Endothelial cell of umbilical vein (primary cell): ENCODE data around the gene DIP2A. TPM values are rescaled to one million over a fixed set of nuclear protein-coding genes. Genes with fewer than 3 reads are reported as not detected.

ENCODE experiments used
- BruUV-seq: library from RNA; stranded (reverse); fragments of 400-500 nt; replicated peaks from 2 replicates; lab custom pipeline; 2021; lab: Mats Ljungman, UMichigan
- CTCF ChIA-PET: fragments of 300-600, 350-600 bp; sonication (Branson Sonifier 250); formaldehyde crosslinking; loops from one replicate; lab custom pipeline; 2021; ENCODE audit warnings: antibody characterized with exemption, inconsistent platforms; lab: Charles Lee
- POLR2A ChIA-PET: fragments of 300-600, 350-600 bp; sonication (Branson Sonifier 250); formaldehyde crosslinking; loops from one replicate; lab custom pipeline; 2021; ENCODE audit warnings: antibody characterized with exemption, inconsistent platforms; lab: Charles Lee
- DNase-seq: peaks from one replicate; pipeline ENCODE4 v3.0.0-alpha.2; 2011; ENCODE audit warnings: low read depth, low spot score
- FAIRE-seq: peaks from 2 replicates; lab custom pipeline; 2011; peaks lifted over from hg19 to GRCh38; lab: Jason Lieb, UNC
- H2AFZ ChIP-seq: 2 replicates; pipeline ENCODE4 v1.6.0; 2012; ENCODE audit warnings: low read depth, low read length, control low read depth, inconsistent platforms
- H3K27ac ChIP-seq: 2 replicates; pipeline ENCODE4 v1.5.1; 2011; ENCODE audit warnings: low read depth, mild to moderate bottlenecking, control low read depth, low read length, moderate library complexity; ENCODE audit not compliant: insufficient read depth
- H3K27me3 ChIP-seq, 2 experiments: 2 replicates each; pipeline versions ENCODE4 v1.6.0 to v1.6.1; 2011; ENCODE audit warnings: low read length in 2 of 2, mixed read lengths in 1 of 2; ENCODE audit not compliant: control insufficient read depth in 2 of 2, insufficient read depth in 2 of 2
- H3K36me3 ChIP-seq, 2 experiments: 2 replicates in 1 of 2; 3 replicates in 1 of 2; pipeline ENCODE4 v1.5.1; 2011; ENCODE audit warnings: low read length in 2 of 2, mild to moderate bottlenecking in 1 of 2, moderate library complexity in 1 of 2; ENCODE audit not compliant: control insufficient read depth in 2 of 2, insufficient read depth in 2 of 2; ENCODE audit errors: extremely low read depth in 1 of 2
- H3K4me1 ChIP-seq: 3 replicates; pipeline ENCODE4 v1.5.1; 2011; ENCODE audit warnings: mild to moderate bottlenecking, low read length; ENCODE audit not compliant: control insufficient read depth, insufficient read depth; ENCODE audit errors: extremely low read depth
- H3K4me2 ChIP-seq: 2 replicates; pipeline ENCODE4 v1.6.1; 2011; ENCODE audit warnings: low read length, control low read depth, mixed read lengths; ENCODE audit not compliant: insufficient read depth
- H3K4me3 ChIP-seq, 3 experiments: fragments of 200-600 bp in 1 of 3; sonication (generic), shearing (Covaris generic) in 1 of 3; replicated peaks in 1 of 3; 2 replicates each; pipeline ENCODE4 v1.5.1; 2011 to 2016; ENCODE audit warnings: control low read depth in 3 of 3, low read length in 3 of 3, mild to moderate bottlenecking in 2 of 3, inconsistent platforms in 1 of 3, low read depth in 1 of 3, moderate library complexity in 1 of 3; ENCODE audit not compliant: insufficient read depth in 1 of 3
- H3K79me2 ChIP-seq: 2 replicates; pipeline ENCODE4 v1.6.0; 2012; ENCODE audit warnings: low read length, inconsistent platforms; ENCODE audit not compliant: control insufficient read depth, insufficient read depth
- H3K9ac ChIP-seq: replicated peaks from 2 replicates; pipeline ENCODE3; 2011; ENCODE audit warnings: low read length, control low read depth; ENCODE audit not compliant: insufficient read depth; ENCODE audit errors: extremely low read depth
- H3K9me1 ChIP-seq: replicated peaks from 3 replicates; pipeline ENCODE4 v1.6.0; 2011; ENCODE audit warnings: mild to moderate bottlenecking, low read length; ENCODE audit not compliant: control insufficient read depth, insufficient read depth; ENCODE audit errors: extremely low read depth
- H3K9me3 ChIP-seq: replicated peaks from 2 replicates; pipeline ENCODE4 v1.5.1; 2012; ENCODE audit warnings: low read length, inconsistent platforms; ENCODE audit not compliant: control insufficient read depth, insufficient read depth
- H4K20me1 ChIP-seq: replicated peaks from 2 replicates; pipeline ENCODE3; 2011; ENCODE audit warnings: mild to moderate bottlenecking, low read length; ENCODE audit not compliant: control insufficient read depth, insufficient read depth; ENCODE audit errors: extremely low read depth
- CTCF ChIP-seq, 2 donors: IDR thresholded peaks; 1 replicate in 1 of 2; 2 replicates in 1 of 2; pipeline ENCODE4 v1.5.1; 2011; ENCODE audit warnings: low read length in 2 of 2, mild to moderate bottlenecking in 2 of 2, moderate library complexity in 2 of 2, control low read depth in 1 of 2, inconsistent platforms in 1 of 2, low read depth in 1 of 2; ENCODE audit not compliant: insufficient read depth in 1 of 2; ENCODE audit errors: extremely low read depth in 1 of 2
- EZH2 ChIP-seq: IDR thresholded peaks from 2 replicates; pipeline ENCODE4 v1.6.1; 2012; ENCODE audit warnings: borderline replicate concordance, low read depth, mild to moderate bottlenecking, moderate library complexity, low read length, inconsistent platforms; ENCODE audit not compliant: severe bottlenecking
- FOS ChIP-seq: IDR thresholded peaks from 2 replicates; pipeline ENCODE4 v1.6.1; 2011; ENCODE audit warnings: mild to moderate bottlenecking, low read length, moderate library complexity, borderline replicate concordance; ENCODE audit not compliant: insufficient read depth
- GATA2 ChIP-seq: IDR thresholded peaks from 2 replicates; pipeline ENCODE4 v1.7.0; 2011; ENCODE audit warnings: low read depth, mild to moderate bottlenecking, moderate library complexity, mixed read lengths, low read length; ENCODE audit not compliant: insufficient read length, insufficient read depth
- JUN ChIP-seq: IDR thresholded peaks from 2 replicates; pipeline ENCODE4 v1.6.1; 2011; ENCODE audit warnings: borderline replicate concordance, low read depth; ENCODE audit not compliant: insufficient read length, insufficient read depth
- MAX ChIP-seq: IDR thresholded peaks from 2 replicates; pipeline ENCODE4 v1.6.1; 2011; ENCODE audit not compliant: insufficient read depth, insufficient read length
- MYC ChIP-seq: IDR thresholded peaks from one replicate; pipeline ENCODE4 v1.6.1; 2011; ENCODE audit warnings: mild to moderate bottlenecking, low read depth, low read length
- POLR2A ChIP-seq: IDR thresholded peaks from 2 replicates; pipeline ENCODE4 v1.6.1; 2012; ENCODE audit warnings: low read depth, mild to moderate bottlenecking, control low read depth, low read length
- POLR2AphosphoS5 ChIP-seq: IDR thresholded peaks from 2 replicates; pipeline ENCODE4 v1.6.1; 2012; ENCODE audit warnings: low read depth, mild to moderate bottlenecking, control low read depth, low read length, moderate library complexity; ENCODE audit not compliant: insufficient read depth
- dilution Hi-C: fragments of 300-500 bp; cut with MboI; formaldehyde crosslinking; loops from one replicate; pipeline ENCODE4 v1.15.0; 2019; ENCODE audit warnings: low sequenced_read_pairs; ENCODE audit not compliant: extremely low pct_ligation_motif_present
- intact Hi-C: fragments of 100-400 bp; cut with micrococcal nuclease; formaldehyde crosslinking; loops from one replicate; pipeline ENCODE4 v1.10.0; 2022
- polyA plus RNA-seq, 4 experiments: library from polyadenylated mRNA; depleted of rRNA in 3 of 4; stranded (reverse) in 3 of 4; unstranded in 1 of 4; fragments of >200 nt; gene quantifications; 2 replicates each; pipeline versions ENCODE4 v1.2.1 to v1.2.3, GENCODE V29; 2011 to 2012; ENCODE audit warnings: missing spikeins in 1 of 4
- total RNA-seq: library from RNA; stranded (reverse); gene quantifications from 2 replicates; pipeline ENCODE4 v1.2.3, GENCODE V29; 2021

Gene DIP2A
- total and polyA plus RNA-seq, 2 donors (not counting 3 experiments of a cell fraction or from before 2014, with no cell fraction given) = 34.5 to 62.1 TPM

GRCh38 chr21:46545911-46546310, 87.2 kb downstream of the DIP2A start:
- DNase-seq (no peak), FAIRE-seq (no peak)
- TF ChIP-seq MAX = no peak
- no peak for TF ChIP-seq JUN
- TF ChIP-seq GATA2 = no peak
- no peak for TF ChIP-seq POLR2A
- no peak for TF ChIP-seq FOS
- no peak for TF ChIP-seq MYC
- TF ChIP-seq POLR2AphosphoS5 = no peak
- no peak for TF ChIP-seq CTCF (IDR thresholded peaks at IDR 0.05; ENCODE audit: extremely low read depth in 1 of 2, insufficient read depth in 1 of 2, low read depth in 1 of 2, low read length in 2 of 2)
- no peak for TF ChIP-seq EZH2
- POLR2A ChIA-PET = no interaction called here
- dilution Hi-C loops = no loop called here
- Histone ChIP-seq H3K9me3 (no peaks in the 10 kb centered on the region), H4K20me1 (no peaks in the 10 kb centered on the region), H3K79me2 (no peaks in the 10 kb centered on the region), H3K4me1 (no peaks in the 10 kb centered on the region), H3K4me2 (no peak overlapping the region), H3K36me3 (peaks cover 5 to 30% of the 10 kb centered on the region in 2 experiments), H3K27me3 (no peaks in the 10 kb centered on the region), H3K9ac (no peak overlapping the region), H3K4me3 (no peak overlapping the region), H3K27ac (no peak overlapping the region), H2AFZ (no peak overlapping the region), H3K9me1 (no peaks in the 10 kb centered on the region)
- CTCF ChIA-PET = no interaction called here
- intact Hi-C loops = no loop called here
- no TSS peak for BruUV-seq
